Liver (tissue), 9 donors: ENCODE data around the gene CNTN5. TPM values are rescaled to one million over a fixed set of nuclear protein-coding genes. Genes with fewer than 3 reads are reported as not detected.

Experiments
- DNase-seq: peaks from one replicate; pipeline ENCODE4 v3.0.0-alpha.2; 2017; ENCODE audit warnings: low spot score
- H3K27ac ChIP-seq, 2 donors: one replicate each; pipeline ENCODE4 v1.7.0; 2013; ENCODE audit warnings: inconsistent platforms in 2 of 2, low read length in 2 of 2, control low read depth in 1 of 2, low read depth in 1 of 2, mild to moderate bottlenecking in 1 of 2
- H3K27me3 ChIP-seq, 4 donors: one replicate each; pipeline versions ENCODE4 v1.6.1 to v1.7.0; 2013; ENCODE audit warnings: low read length in 3 of 4, inconsistent platforms in 1 of 4, mild to moderate bottlenecking in 1 of 4, moderate library complexity in 1 of 4; ENCODE audit not compliant: control insufficient read depth in 4 of 4, insufficient read depth in 4 of 4
- H3K36me3 ChIP-seq, 4 donors: one replicate each; pipeline versions ENCODE4 v1.6.1 to v1.7.0; 2013; ENCODE audit warnings: low read length in 3 of 4, mild to moderate bottlenecking in 3 of 4, low read depth in 1 of 4, moderate library complexity in 1 of 4; ENCODE audit not compliant: control insufficient read depth in 4 of 4, insufficient read depth in 3 of 4
- H3K4me1 ChIP-seq, 4 donors: one replicate each; pipeline versions ENCODE4 v1.6.1 to v1.7.0; 2013; ENCODE audit warnings: low read length in 3 of 4, mild to moderate bottlenecking in 3 of 4, moderate library complexity in 1 of 4; ENCODE audit not compliant: control insufficient read depth in 4 of 4, insufficient read depth in 4 of 4
- H3K4me3 ChIP-seq, 3 donors: one replicate each; pipeline versions ENCODE4 v1.6.1 to v1.7.0; 2013; ENCODE audit warnings: low read length in 3 of 3, control low read depth in 1 of 3, low read depth in 1 of 3, mild to moderate bottlenecking in 1 of 3
- H3K9ac ChIP-seq, 2 donors: one replicate each; pipeline ENCODE4 v1.7.0; 2013; ENCODE audit warnings: low read length in 2 of 2, mild to moderate bottlenecking in 2 of 2, moderate library complexity in 2 of 2, control low read depth in 1 of 2, low read depth in 1 of 2
- H3K9me3 ChIP-seq, 4 donors: one replicate each; pipeline versions ENCODE4 v1.6.1 to v1.7.0; 2013; ENCODE audit warnings: low read length in 3 of 4; ENCODE audit not compliant: control insufficient read depth in 4 of 4
- ATF3 ChIP-seq: IDR thresholded peaks from 2 replicates; pipeline ENCODE4 v1.6.1; 2016; ENCODE audit warnings: antibody characterized with exemption
- CTCF ChIP-seq: fragments of 150-350 bp; IDR thresholded peaks from 2 replicates; pipeline ENCODE4 v1.5.1; 2017; ENCODE audit warnings: improper control_type of control experiment, low read depth, low read length; ENCODE audit not compliant: missing input control
- EGR1 ChIP-seq, 2 donors: IDR thresholded peaks; 2 replicates each; pipeline ENCODE4 v1.6.1; 2016 to 2018; ENCODE audit warnings: antibody characterized with exemption in 2 of 2, low read depth in 2 of 2
- FOXA1 ChIP-seq: IDR thresholded peaks from 2 replicates; pipeline ENCODE4 v1.6.1; 2016; ENCODE audit warnings: antibody characterized with exemption
- FOXA2 ChIP-seq: IDR thresholded peaks from 2 replicates; pipeline ENCODE4 v1.6.1; 2016; ENCODE audit warnings: antibody characterized with exemption
- GABPA ChIP-seq, 2 donors: IDR thresholded peaks in 1 of 2; conservative IDR thresholded peaks in 1 of 2; 2 replicates each; pipeline ENCODE4 v1.6.1; 2016; ENCODE audit warnings: antibody characterized with exemption in 2 of 2, mild to moderate bottlenecking in 1 of 2, moderate library complexity in 1 of 2
- HNF4A ChIP-seq, 2 donors: conservative IDR thresholded peaks; 2 replicates each; pipeline ENCODE4 v1.6.1; 2016; ENCODE audit warnings: antibody characterized with exemption in 2 of 2, mild to moderate bottlenecking in 2 of 2
- HNF4G ChIP-seq: IDR thresholded peaks from 2 replicates; pipeline ENCODE4 v1.6.1; 2016; ENCODE audit warnings: antibody characterized with exemption
- JUND ChIP-seq, 2 donors: IDR thresholded peaks; 2 replicates each; pipeline ENCODE4 v1.6.1; 2016; ENCODE audit warnings: antibody characterized with exemption in 2 of 2
- MAX ChIP-seq: IDR thresholded peaks from 2 replicates; pipeline ENCODE4 v1.6.1; 2016; ENCODE audit warnings: antibody characterized with exemption
- NR2F2 ChIP-seq: IDR thresholded peaks from 2 replicates; pipeline ENCODE4 v1.6.1; 2016; ENCODE audit warnings: antibody characterized with exemption
- RAD21 ChIP-seq, 2 donors: IDR thresholded peaks; 2 replicates each; pipeline ENCODE4 v1.6.1; 2016; ENCODE audit warnings: antibody characterized with exemption in 2 of 2, mild to moderate bottlenecking in 2 of 2
- RXRA ChIP-seq, 2 donors: IDR thresholded peaks; 2 replicates each; pipeline ENCODE4 v1.6.1; 2017 to 2018; ENCODE audit warnings: antibody characterized with exemption in 2 of 2, mild to moderate bottlenecking in 1 of 2
- SP1 ChIP-seq: IDR thresholded peaks from 2 replicates; pipeline ENCODE4 v1.6.1; 2018; ENCODE audit warnings: antibody characterized with exemption, mild to moderate bottlenecking
- TAF1 ChIP-seq: conservative IDR thresholded peaks from 2 replicates; pipeline ENCODE4 v1.6.1; 2016; ENCODE audit warnings: antibody characterized with exemption, mild to moderate bottlenecking
- YY1 ChIP-seq: IDR thresholded peaks from 2 replicates; pipeline ENCODE4 v1.6.1; 2016; ENCODE audit warnings: antibody characterized with exemption, mild to moderate bottlenecking
- WGBS: extraction: QIAGEN DNeasy Blood & Tissue Kit; methylation state at CpG from one replicate; pipeline ENCODE4 v1.1.7; 2013; 5-methylcytosine and 5-hydroxymethylcytosine counted together
- polyA plus RNA-seq, 2 donors: library from polyadenylated mRNA; stranded (reverse) in 1 of 2; unstranded in 1 of 2; fragments of 200-250 nt in 1 of 2; fragments of >200 nt in 1 of 2; fragmentation: Nextera tagmentation in 1 of 2; extraction: Ambion mirVana in 1 of 2; gene quantifications; one replicate each; pipeline versions ENCODE4 v1.2.1 to v1.2.3, GENCODE V29; 2013 to 2015
- total RNA-seq, 2 donors: library from RNA; depleted of rRNA; stranded (reverse); fragments of >200 nt; gene quantifications; one replicate each; pipeline ENCODE4 v1.2.3, GENCODE V29; 2014
- TF ChIP-seq, protein P1 (sequence below): IDR thresholded peaks from 2 replicates; pipeline ENCODE4 v1.6.1; 2016; ENCODE audit warnings: antibody characterized with exemption
- TF ChIP-seq, protein P2 (sequence below): IDR thresholded peaks from 2 replicates; pipeline ENCODE4 v1.6.1; 2016; ENCODE audit warnings: antibody characterized with exemption, mild to moderate bottlenecking
- donor health status: healthy.
- donor health status: healthy.
- donor health status: healthy.
- donor health status: healthy.
- donor health status: healthy.

CNTN5 gene
- total and polyA plus RNA-seq, 4 donors, result 0.01 to 0.08 (median 0.04) TPM

GRCh38 chr11:99791354-99791753, 770.6 kb downstream of the CNTN5 start:
- WGBS, result 21% methylated on average over 2 of the region's 2 CpGs
- H3K27me3 ChIP-seq, result no peaks in the 10 kb centered on the region
- no peaks in the 10 kb centered on the region for H3K4me1 ChIP-seq
- DNase-seq, result no peak
- H3K4me3 ChIP-seq, result no peak overlapping the region
- H3K36me3 ChIP-seq, result no peaks in the 10 kb centered on the region
- H3K9me3 ChIP-seq, result peaks cover 0 to 3% (median 0%) of the 10 kb centered on the region in 4 donors
- no peak for TF ChIP-seq HNF4G
- TF ChIP-seq MAX, result no peak
- TF ChIP-seq JUND (IDR thresholded peaks at IDR 0.05), result no peak
- no peak for TF ChIP-seq EGR1 (IDR thresholded peaks at IDR 0.05; ENCODE audit: low read depth in 2 of 2)
- TF ChIP-seq NR2F2, result no peak
- TF ChIP-seq FOXA2, result no peak
- no peak for TF ChIP-seq FOXA1
- no peak overlapping the region for H3K9ac ChIP-seq
- H3K27ac ChIP-seq, result no peak overlapping the region

- TF ChIP-seq CTCF, result no peak
- TF ChIP-seq EGR1 (IDR thresholded peaks at IDR 0.05; ENCODE audit: low read depth in 2 of 2), result no peak
- TF ChIP-seq JUND (IDR thresholded peaks at IDR 0.05), result no peak
- no peak for TF ChIP-seq HNF4G
- no peak for TF ChIP-seq GABPA (IDR thresholded peaks at IDR 0.05 in 1 of 2, conservative IDR thresholded peaks at IDR 0.05 in 1 of 2)
- TF ChIP-seq NR2F2, result no peak
- TF ChIP-seq TAF1, result no peak
- no peak for TF ChIP-seq MAX
- no peak for TF ChIP-seq FOXA2
- no peak for TF ChIP-seq FOXA1
- TF ChIP-seq RAD21 (IDR thresholded peaks at IDR 0.05), result no peak
- no peak for TF ChIP-seq HNF4A (conservative IDR thresholded peaks at IDR 0.05)
- TF ChIP-seq ATF3, result no peak
- TF ChIP-seq, protein P1, sequence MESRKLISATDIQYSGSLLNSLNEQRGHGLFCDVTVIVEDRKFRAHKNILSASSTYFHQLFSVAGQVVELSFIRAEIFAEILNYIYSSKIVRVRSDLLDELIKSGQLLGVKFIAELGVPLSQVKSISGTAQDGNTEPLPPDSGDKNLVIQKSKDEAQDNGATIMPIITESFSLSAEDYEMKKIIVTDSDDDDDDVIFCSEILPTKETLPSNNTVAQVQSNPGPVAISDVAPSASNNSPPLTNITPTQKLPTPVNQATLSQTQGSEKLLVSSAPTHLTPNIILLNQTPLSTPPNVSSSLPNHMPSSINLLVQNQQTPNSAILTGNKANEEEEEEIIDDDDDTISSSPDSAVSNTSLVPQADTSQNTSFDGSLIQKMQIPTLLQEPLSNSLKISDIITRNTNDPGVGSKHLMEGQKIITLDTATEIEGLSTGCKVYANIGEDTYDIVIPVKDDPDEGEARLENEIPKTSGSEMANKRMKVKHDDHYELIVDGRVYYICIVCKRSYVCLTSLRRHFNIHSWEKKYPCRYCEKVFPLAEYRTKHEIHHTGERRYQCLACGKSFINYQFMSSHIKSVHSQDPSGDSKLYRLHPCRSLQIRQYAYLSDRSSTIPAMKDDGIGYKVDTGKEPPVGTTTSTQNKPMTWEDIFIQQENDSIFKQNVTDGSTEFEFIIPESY, result no peak
- no peak for TF ChIP-seq RXRA (IDR thresholded peaks at IDR 0.05)
- TF ChIP-seq SP1, result no peak
- no peak for TF ChIP-seq YY1
- TF ChIP-seq, protein P2, sequence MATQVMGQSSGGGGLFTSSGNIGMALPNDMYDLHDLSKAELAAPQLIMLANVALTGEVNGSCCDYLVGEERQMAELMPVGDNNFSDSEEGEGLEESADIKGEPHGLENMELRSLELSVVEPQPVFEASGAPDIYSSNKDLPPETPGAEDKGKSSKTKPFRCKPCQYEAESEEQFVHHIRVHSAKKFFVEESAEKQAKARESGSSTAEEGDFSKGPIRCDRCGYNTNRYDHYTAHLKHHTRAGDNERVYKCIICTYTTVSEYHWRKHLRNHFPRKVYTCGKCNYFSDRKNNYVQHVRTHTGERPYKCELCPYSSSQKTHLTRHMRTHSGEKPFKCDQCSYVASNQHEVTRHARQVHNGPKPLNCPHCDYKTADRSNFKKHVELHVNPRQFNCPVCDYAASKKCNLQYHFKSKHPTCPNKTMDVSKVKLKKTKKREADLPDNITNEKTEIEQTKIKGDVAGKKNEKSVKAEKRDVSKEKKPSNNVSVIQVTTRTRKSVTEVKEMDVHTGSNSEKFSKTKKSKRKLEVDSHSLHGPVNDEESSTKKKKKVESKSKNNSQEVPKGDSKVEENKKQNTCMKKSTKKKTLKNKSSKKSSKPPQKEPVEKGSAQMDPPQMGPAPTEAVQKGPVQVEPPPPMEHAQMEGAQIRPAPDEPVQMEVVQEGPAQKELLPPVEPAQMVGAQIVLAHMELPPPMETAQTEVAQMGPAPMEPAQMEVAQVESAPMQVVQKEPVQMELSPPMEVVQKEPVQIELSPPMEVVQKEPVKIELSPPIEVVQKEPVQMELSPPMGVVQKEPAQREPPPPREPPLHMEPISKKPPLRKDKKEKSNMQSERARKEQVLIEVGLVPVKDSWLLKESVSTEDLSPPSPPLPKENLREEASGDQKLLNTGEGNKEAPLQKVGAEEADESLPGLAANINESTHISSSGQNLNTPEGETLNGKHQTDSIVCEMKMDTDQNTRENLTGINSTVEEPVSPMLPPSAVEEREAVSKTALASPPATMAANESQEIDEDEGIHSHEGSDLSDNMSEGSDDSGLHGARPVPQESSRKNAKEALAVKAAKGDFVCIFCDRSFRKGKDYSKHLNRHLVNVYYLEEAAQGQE, result no peak
- no peak for DNase-seq
- Histone ChIP-seq H3K36me3 (no peaks in the 10 kb centered on the region), H3K4me3 (no peak overlapping the region), H3K4me1 (no peaks in the 10 kb centered on the region), H3K27me3 (no peaks in the 10 kb centered on the region), H3K9ac (no peak overlapping the region), H3K27ac (no peak overlapping the region), H3K9me3 (peaks cover 0 to 3% (median 0%) of the 10 kb centered on the region in 4 donors)
- WGBS, result 77% methylated on average over 3 of the region's 3 CpGs
Observed at GRCh38 chr11:99795999-99796398, 775.2 kb downstream of the CNTN5 start.
